ENCODE results near the gene NME3. TPM values are rescaled to one million over a fixed set of nuclear protein-coding genes. Genes with fewer than 3 reads are reported as not detected.
A peak's percentile ranks its signal among the peaks of the same experiment; 100 is the strongest.

Gene NME3
- total and polyA plus RNA-seq, 4 experiments from 2014 or later, result 64.1 to 88.6 (median 77.3) TPM

DNA sequence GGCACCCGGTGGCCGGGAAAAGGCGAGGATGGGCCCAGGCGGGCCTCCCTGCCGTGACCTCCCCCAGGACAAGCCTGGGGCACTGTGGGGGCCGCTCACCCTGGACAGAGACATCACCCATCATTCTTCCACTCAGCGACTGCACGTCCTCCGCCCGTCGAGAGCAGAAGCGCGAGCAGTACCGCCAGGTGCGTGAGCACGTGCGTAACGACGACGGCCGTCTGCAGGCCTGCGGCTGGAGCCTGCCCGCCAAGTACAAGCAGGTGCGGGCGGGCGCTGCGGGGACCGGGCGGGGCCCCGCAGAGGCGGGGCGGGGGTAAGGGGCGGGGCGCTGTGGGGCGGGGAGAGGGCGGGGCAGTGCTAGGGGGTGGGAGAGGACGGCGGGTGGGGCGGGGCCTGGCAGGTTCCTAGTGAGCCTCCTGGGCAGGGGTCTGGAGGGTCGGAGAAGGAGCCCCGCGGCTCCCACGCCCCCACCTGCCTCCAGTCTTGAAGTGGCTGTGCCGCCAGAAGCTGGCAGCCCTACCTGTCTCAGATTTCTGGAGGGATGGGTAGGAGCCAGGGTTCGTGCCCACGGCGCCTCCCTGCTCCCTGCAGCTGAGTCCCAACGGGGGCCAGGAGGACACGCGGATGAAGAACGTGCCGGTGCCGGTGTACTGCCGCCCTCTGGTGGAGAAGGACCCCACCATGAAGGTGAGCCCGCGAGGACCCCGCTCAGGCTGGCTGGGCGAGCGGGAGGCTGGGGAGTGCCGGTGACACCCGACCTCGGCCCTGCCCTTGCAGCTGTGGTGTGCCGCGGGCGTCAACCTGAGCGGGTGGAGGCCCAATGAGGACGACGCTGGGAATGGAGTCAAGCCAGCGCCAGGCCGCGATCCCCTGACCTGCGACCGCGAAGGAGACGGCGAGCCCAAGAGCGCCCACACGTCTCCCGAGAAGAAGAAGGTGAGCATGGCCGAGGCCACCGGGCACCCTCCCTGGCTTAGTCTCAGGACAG, 7.5 kb downstream of the NME3 start:
- peaks cover 8 to 30% of the 10 kb centered on the region in 2 donors for H3K36me3 Mint-ChIP-seq
- H3K36me3 ChIP-seq (ENCODE audit: insufficient read depth, low read length), result peaks cover 24% of the 10 kb centered on the region
- H3K9me3 Mint-ChIP-seq, result no peaks in the 10 kb centered on the region
- H3K27ac ChIP-seq (ENCODE audit: low read depth, low read length), result no peak overlapping the region
- no peaks in the 10 kb centered on the region for H3K9me3 ChIP-seq (ENCODE audit: control insufficient read depth in 1 of 2, low read length in 2 of 2)
- H3K27ac Mint-ChIP-seq, result no peak overlapping the region
- H3K27me3 Mint-ChIP-seq, result no peaks in the 10 kb centered on the region
- ChIA-PET CTCF (ENCODE audit: partially characterized antibody) (interaction anchor here (0.9 kb wide), 1 partner anchor 19 kb away, joined by 3 read pairs; the partner anchor contains the start of genes NUBP2 and SPSB3), POLR2A (ENCODE audit: partially characterized antibody) (interaction anchor here (0.8 to 11.4 kb wide), 2 partner anchors 9 to 16 kb away, joined by 4 to 185 read pairs; partner anchors contain the start of genes EME2, MRPS34, NUBP2 and SPSB3)
- intact Hi-C loops (cut with micrococcal nuclease), result no loop called here
- H3K4me1 ChIP-seq (ENCODE audit: insufficient read depth, low read length), result no peaks in the 10 kb centered on the region
- H3K4me1 Mint-ChIP-seq, result no peaks in the 10 kb centered on the region
- H3K27me3 ChIP-seq (ENCODE audit: insufficient read depth, low read length), result no peaks in the 10 kb centered on the region
- no peak overlapping the region for H3K4me3 ChIP-seq (ENCODE audit: low read length in 2 of 2)
- H3K4me3 Mint-ChIP-seq, result no peak overlapping the region
- DNase-seq, result no peak

DNA sequence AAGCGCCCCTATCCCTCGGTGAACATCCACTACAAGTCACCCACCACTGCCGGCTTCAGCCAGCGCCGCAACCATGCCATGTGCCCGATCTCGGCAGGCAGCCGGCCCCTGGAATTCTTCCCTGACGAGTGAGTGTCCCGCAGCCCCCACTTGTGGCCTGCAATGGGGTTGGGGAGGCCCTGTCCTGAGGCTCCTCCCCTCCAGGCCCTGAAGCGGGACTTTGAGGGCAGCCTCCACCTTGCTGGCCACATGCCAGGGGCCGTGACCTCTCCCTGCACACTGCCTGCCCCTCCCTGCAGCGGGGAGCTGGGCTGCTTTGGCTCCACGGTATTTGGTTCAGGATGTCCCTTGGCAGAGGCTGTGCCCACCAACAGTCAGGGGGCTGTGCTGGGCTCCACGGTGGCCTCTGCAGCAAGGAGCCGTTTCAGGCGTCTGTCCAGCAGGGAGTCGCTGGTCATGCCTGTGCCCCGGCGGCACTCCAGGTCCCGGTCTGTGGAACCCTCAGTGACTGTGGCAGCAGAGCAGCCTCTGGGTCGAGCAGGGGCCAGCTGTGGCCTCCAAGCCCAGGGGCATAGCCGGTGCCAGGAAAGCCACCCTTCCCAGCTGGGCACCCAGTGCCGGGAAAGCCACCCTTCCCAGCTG, 8.3 kb downstream of the NME3 start:
- intact Hi-C loops (cut with micrococcal nuclease), result no loop called here
- CTCF ChIA-PET (ENCODE audit: partially characterized antibody), result no interaction called here

DNA sequence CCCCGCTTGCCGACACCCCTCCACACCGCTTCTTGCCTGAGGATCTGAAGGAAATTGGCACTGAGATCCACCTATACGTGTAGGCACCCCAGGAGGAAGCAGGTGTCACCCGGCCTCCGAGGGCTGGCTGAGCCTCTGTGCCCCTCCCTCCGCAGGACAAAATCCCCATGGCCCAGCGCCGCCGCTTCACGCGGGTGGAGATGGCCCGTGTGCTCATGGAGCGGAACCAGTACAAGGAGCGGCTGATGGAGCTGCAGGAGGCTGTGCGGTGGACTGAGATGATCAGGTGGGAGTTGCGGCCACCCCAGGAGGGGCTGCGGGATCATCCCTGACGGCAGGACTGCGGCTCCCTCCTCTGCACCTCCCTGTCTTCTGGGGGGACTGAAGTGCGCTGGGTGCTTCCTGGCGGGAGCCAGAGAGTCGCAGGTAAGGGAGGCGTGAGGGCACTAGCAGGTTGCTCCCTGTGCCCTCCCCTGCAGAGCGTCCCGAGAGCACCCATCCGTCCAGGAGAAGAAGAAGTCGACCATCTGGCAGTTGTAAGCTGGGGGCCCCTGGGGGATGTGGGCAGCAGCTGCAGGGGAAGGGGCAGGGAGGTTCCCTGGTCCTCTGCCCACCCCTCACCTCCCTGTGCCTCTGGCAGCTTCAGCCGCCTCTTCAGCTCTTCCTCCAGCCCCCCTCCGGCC, 9.0 kb downstream of the NME3 start:
- Histone ChIP-seq H3K9me3 (ENCODE audit: control insufficient read depth in 1 of 2, low read length in 2 of 2) (no peaks in the 10 kb centered on the region), H3K4me3 (ENCODE audit: low read length in 2 of 2) (no peak overlapping the region), H3K27me3 (ENCODE audit: insufficient read depth, low read length) (no peaks in the 10 kb centered on the region), H3K36me3 (ENCODE audit: insufficient read depth, low read length) (peaks cover 24% of the 10 kb centered on the region), H3K27ac (ENCODE audit: low read depth, low read length) (no peak overlapping the region), H3K4me1 (ENCODE audit: insufficient read depth, low read length) (peaks cover 2% of the 10 kb centered on the region)
- intact Hi-C loops (cut with micrococcal nuclease), result no loop called here
- Mint-ChIP-seq H3K4me1 (peaks cover 3 to 4% (median 3%) of the 10 kb centered on the region in 4 donors), H3K27me3 (no peaks in the 10 kb centered on the region), H3K27ac (peak overlapping the region in 2 of 7 donors; percentile 17 to 38), H3K4me3 (no peak overlapping the region), H3K36me3 (peaks cover 4 to 27% of the 10 kb centered on the region in 2 donors), H3K9me3 (no peaks in the 10 kb centered on the region)
- POLR2A ChIA-PET (ENCODE audit: partially characterized antibody), result interaction anchor here (2.8 kb wide), 1 partner anchor 8 kb away, joined by 11 read pairs; the partner anchor contains the start of gene NME3
- no peak for DNase-seq
- CTCF ChIA-PET (ENCODE audit: partially characterized antibody), result no interaction called here

More for the DNA sequence above, 8.3 kb downstream of the NME3 start:
- Histone ChIP-seq H3K27me3 (ENCODE audit: insufficient read depth, low read length) (no peaks in the 10 kb centered on the region), H3K36me3 (ENCODE audit: insufficient read depth, low read length) (peaks cover 24% of the 10 kb centered on the region), H3K4me3 (ENCODE audit: low read length in 2 of 2) (no peak overlapping the region), H3K4me1 (ENCODE audit: insufficient read depth, low read length) (no peaks in the 10 kb centered on the region), H3K9me3 (ENCODE audit: control insufficient read depth in 1 of 2, low read length in 2 of 2) (no peaks in the 10 kb centered on the region), H3K27ac (ENCODE audit: low read depth, low read length) (no peak overlapping the region)
- H3K27me3 Mint-ChIP-seq, result no peaks in the 10 kb centered on the region
- peak overlapping the region in 1 of 7 donors; percentile 38 for H3K27ac Mint-ChIP-seq
- H3K36me3 Mint-ChIP-seq, result peaks cover 6 to 30% of the 10 kb centered on the region in 2 donors
- H3K9me3 Mint-ChIP-seq, result no peaks in the 10 kb centered on the region
- no peaks in the 10 kb centered on the region for H3K4me1 Mint-ChIP-seq
- no peak overlapping the region for H3K4me3 Mint-ChIP-seq
- POLR2A ChIA-PET (ENCODE audit: partially characterized antibody), result no interaction called here
- DNase-seq, result no peak

DNA sequence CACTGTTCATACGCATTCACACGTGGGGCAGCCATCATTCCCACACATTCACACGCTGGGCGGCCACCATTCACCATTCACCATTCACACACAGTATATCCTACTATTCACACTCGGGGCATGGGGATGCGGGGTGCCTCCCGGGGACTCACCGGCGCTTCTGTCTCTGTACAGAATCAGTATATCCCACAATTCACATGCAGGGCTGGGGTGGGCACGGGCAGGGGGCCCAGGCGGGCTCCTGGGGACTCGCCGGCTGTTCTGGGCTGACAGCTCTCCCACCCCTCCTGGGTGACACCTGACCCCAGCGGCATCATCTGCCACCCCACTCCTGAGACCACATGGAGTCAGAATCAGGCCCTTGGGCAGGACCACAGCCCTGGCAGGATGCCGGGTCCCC, 9.6 kb downstream of the NME3 start:
- H3K27me3 ChIP-seq (ENCODE audit: insufficient read depth, low read length), result no peaks in the 10 kb centered on the region
- intact Hi-C loops (cut with micrococcal nuclease), result no loop called here
- no peak overlapping the region for H3K27ac ChIP-seq (ENCODE audit: low read depth, low read length)
- H3K4me1 ChIP-seq (ENCODE audit: insufficient read depth, low read length), result peaks cover 8% of the 10 kb centered on the region
- H3K36me3 Mint-ChIP-seq, result peaks cover 4 to 21% of the 10 kb centered on the region in 2 donors
- H3K4me1 Mint-ChIP-seq, result peaks cover 6 to 10% (median 7%) of the 10 kb centered on the region in 4 donors
- peak overlapping the region in 2 of 7 donors; percentile 17 to 38 for H3K27ac Mint-ChIP-seq
- H3K4me3 ChIP-seq (ENCODE audit: low read length in 2 of 2), result no peak overlapping the region
- ChIA-PET POLR2A (ENCODE audit: partially characterized antibody) (interaction anchor here (2.8 kb wide), 1 partner anchor 9 kb away, joined by 11 read pairs; the partner anchor contains the start of gene NME3), CTCF (ENCODE audit: partially characterized antibody) (no interaction called here)
- no peak overlapping the region for H3K4me3 Mint-ChIP-seq
- no peaks in the 10 kb centered on the region for H3K9me3 Mint-ChIP-seq
- DNase-seq, result no peak
- peaks cover 24% of the 10 kb centered on the region for H3K36me3 ChIP-seq (ENCODE audit: insufficient read depth, low read length)
- no peaks in the 10 kb centered on the region for H3K27me3 Mint-ChIP-seq
- no peaks in the 10 kb centered on the region for H3K9me3 ChIP-seq (ENCODE audit: control insufficient read depth in 1 of 2, low read length in 2 of 2)

DNA sequence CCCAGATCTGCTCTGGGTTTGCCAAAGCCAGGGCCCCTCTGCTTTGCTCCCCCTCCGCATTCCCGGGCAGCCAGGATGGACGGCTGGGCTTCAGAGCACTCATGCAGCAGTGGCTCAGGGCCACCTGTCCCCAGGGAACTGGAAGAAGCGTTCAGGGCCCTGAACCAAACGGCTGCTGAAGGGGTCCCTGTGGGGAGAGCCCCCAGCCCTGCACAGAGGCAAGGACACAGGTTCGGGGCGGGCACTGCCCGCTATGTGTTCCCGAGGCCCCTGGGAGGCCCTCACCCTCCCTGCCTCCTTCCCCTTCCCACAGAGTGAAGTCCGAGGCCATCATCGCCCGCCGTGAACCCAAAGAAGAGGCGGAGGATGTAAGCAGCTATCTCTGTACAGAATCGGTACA, 10.4 kb downstream of the NME3 start:
- Histone ChIP-seq H3K9me3 (ENCODE audit: control insufficient read depth in 1 of 2, low read length in 2 of 2) (no peaks in the 10 kb centered on the region), H3K36me3 (ENCODE audit: insufficient read depth, low read length) (peaks cover 24% of the 10 kb centered on the region), H3K4me3 (ENCODE audit: low read length in 2 of 2) (no peak overlapping the region), H3K27ac (ENCODE audit: low read depth, low read length) (no peak overlapping the region), H3K27me3 (ENCODE audit: insufficient read depth, low read length) (no peaks in the 10 kb centered on the region), H3K4me1 (ENCODE audit: insufficient read depth, low read length) (peaks cover 9% of the 10 kb centered on the region)
- DNase-seq, result no peak
- Mint-ChIP-seq H3K36me3 (peaks cover 4 to 21% of the 10 kb centered on the region in 2 donors), H3K9me3 (no peaks in the 10 kb centered on the region), H3K4me3 (peak overlapping the region in 1 of 8 donors; percentile 18), H3K4me1 (peaks cover 8 to 18% (median 10%) of the 10 kb centered on the region in 4 donors), H3K27ac (peak overlapping the region in 1 of 7 donors; percentile 38), H3K27me3 (no peaks in the 10 kb centered on the region)
- ChIA-PET POLR2A (ENCODE audit: partially characterized antibody) (interaction anchor here (2.8 kb wide), 1 partner anchor 10 kb away, joined by 11 read pairs; the partner anchor contains the start of gene NME3), CTCF (ENCODE audit: partially characterized antibody) (no interaction called here)
- intact Hi-C loops (cut with micrococcal nuclease), result no loop called here

DNA sequence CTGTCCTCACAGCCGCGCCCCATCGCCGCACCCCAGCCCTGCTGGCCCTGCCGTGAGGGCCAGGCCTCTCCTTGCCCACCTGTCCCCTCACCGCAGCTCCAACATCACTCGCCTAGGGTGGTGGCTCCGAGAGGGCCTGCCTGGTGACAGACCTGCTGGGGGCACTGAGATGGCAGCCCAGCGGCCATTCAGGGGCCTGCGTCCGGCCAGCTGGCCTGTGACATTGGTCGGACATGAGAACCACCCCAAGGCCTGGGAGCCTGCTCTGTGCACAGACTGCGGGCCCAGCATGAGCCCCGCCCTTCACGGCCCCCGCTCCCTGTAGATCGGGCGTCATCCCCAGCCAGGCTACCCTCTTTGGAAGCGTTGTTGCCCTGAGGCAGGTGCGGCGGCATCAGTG, 11.8 kb downstream of the NME3 start:
- H3K4me1 Mint-ChIP-seq, result peaks cover 8 to 20% (median 14%) of the 10 kb centered on the region in 4 donors
- H3K36me3 ChIP-seq (ENCODE audit: insufficient read depth, low read length), result peaks cover 14% of the 10 kb centered on the region
- POLR2A ChIA-PET (ENCODE audit: partially characterized antibody), result interaction anchor here (0.7 to 2.8 kb wide), 2 partner anchors 11 to 54 kb away, joined by 3 to 11 read pairs; partner anchors contain the start of genes MAPK8IP3 and NME3
- H3K27me3 Mint-ChIP-seq, result no peaks in the 10 kb centered on the region
- no peaks in the 10 kb centered on the region for H3K9me3 Mint-ChIP-seq
- no peak overlapping the region for H3K27ac ChIP-seq (ENCODE audit: low read depth, low read length)
- H3K9me3 ChIP-seq (ENCODE audit: control insufficient read depth in 1 of 2, low read length in 2 of 2), result no peaks in the 10 kb centered on the region
- intact Hi-C loops (cut with micrococcal nuclease), result no loop called here
- H3K36me3 Mint-ChIP-seq, result peaks cover 4 to 16% of the 10 kb centered on the region in 2 donors
- CTCF ChIA-PET (ENCODE audit: partially characterized antibody), result no interaction called here
- DNase-seq, result no peak
- H3K27me3 ChIP-seq (ENCODE audit: insufficient read depth, low read length), result no peaks in the 10 kb centered on the region
- peaks cover 9% of the 10 kb centered on the region for H3K4me1 ChIP-seq (ENCODE audit: insufficient read depth, low read length)
- no peak overlapping the region for H3K4me3 Mint-ChIP-seq
- H3K27ac Mint-ChIP-seq, result no peak overlapping the region
- H3K4me3 ChIP-seq (ENCODE audit: low read length in 2 of 2), result no peak overlapping the region
